Mesenchymal stem cell (in vitro differentiated cells and primary cell): ENCODE data around the gene CAPN13.

Source experiments
- DNase-seq: peaks from one replicate; pipeline ENCODE4 v3.0.0-alpha.2; 2013
- H2AFZ ChIP-seq: one replicate; pipeline ENCODE4 v1.6.1; 2013; ENCODE audit warnings: low read depth, mild to moderate bottlenecking, control low read depth, inconsistent platforms, low read length, moderate library complexity
- H2AK5ac ChIP-seq: 2 replicates; pipeline ENCODE4 v1.6.1; 2013; ENCODE audit warnings: low read length, moderate library complexity, mild to moderate bottlenecking, inconsistent platforms; ENCODE audit not compliant: severe bottlenecking
- H2BK120ac ChIP-seq: one replicate; pipeline ENCODE4 v1.6.1; 2013; ENCODE audit warnings: low read depth, mild to moderate bottlenecking, inconsistent platforms, low read length, moderate library complexity
- H2BK12ac ChIP-seq, 2 experiments: one replicate each; pipeline ENCODE4 v1.6.1; 2013; ENCODE audit warnings: inconsistent platforms in 2 of 2, low read length in 2 of 2, mild to moderate bottlenecking in 2 of 2, moderate library complexity in 2 of 2, control low read depth in 1 of 2
- H2BK15ac ChIP-seq: one replicate; pipeline ENCODE4 v1.6.1; 2013; ENCODE audit warnings: mild to moderate bottlenecking, low read depth, inconsistent platforms; ENCODE audit not compliant: poor library complexity, severe bottlenecking
- H2BK5ac ChIP-seq: 2 replicates; pipeline ENCODE4 v1.6.1; 2013; ENCODE audit warnings: low read depth, mild to moderate bottlenecking, low read length, control low read depth, inconsistent platforms; ENCODE audit not compliant: poor library complexity, severe bottlenecking
- H3K14ac ChIP-seq, 2 experiments: one replicate each; pipeline ENCODE4 v1.6.1; 2013; ENCODE audit warnings: inconsistent platforms in 2 of 2, low read length in 2 of 2, control low read depth in 1 of 2, mild to moderate bottlenecking in 1 of 2, moderate library complexity in 1 of 2
- H3K18ac ChIP-seq, 2 experiments: one replicate each; pipeline ENCODE4 v1.6.1; 2013; ENCODE audit warnings: inconsistent platforms in 2 of 2, low read length in 2 of 2, control low read depth in 1 of 2, low read depth in 1 of 2, mild to moderate bottlenecking in 1 of 2
- H3K23ac ChIP-seq, 2 experiments: one replicate each; pipeline ENCODE4 v1.6.1; 2013; ENCODE audit warnings: inconsistent platforms in 2 of 2, low read length in 2 of 2, mild to moderate bottlenecking in 2 of 2, moderate library complexity in 2 of 2, control low read depth in 1 of 2
- H3K27ac ChIP-seq: 2 replicates; pipeline ENCODE4 v1.5.1; 2013; ENCODE audit warnings: mild to moderate bottlenecking, moderate library complexity, low read length, control low read depth, inconsistent platforms; ENCODE audit not compliant: poor library complexity, severe bottlenecking
- H3K27me3 ChIP-seq, 2 experiments: 2 replicates each; pipeline versions ENCODE4 v1.6.1 to v1.7.0; 2013; ENCODE audit warnings: low read length in 2 of 2, mild to moderate bottlenecking in 2 of 2, moderate library complexity in 2 of 2, control low read depth in 1 of 2, inconsistent platforms in 1 of 2; ENCODE audit not compliant: control insufficient read depth in 1 of 2, insufficient read depth in 1 of 2
- H3K36me3 ChIP-seq, 2 experiments: 2 replicates each; pipeline versions ENCODE4 v1.6.1 to v1.7.0; 2013; ENCODE audit warnings: low read length in 2 of 2, control low read depth in 1 of 2, inconsistent platforms in 1 of 2, low read depth in 1 of 2, mild to moderate bottlenecking in 1 of 2; ENCODE audit not compliant: insufficient read depth in 2 of 2, control insufficient read depth in 1 of 2
- H3K4ac ChIP-seq, 2 experiments: one replicate each; pipeline ENCODE4 v1.6.1; 2013; ENCODE audit warnings: inconsistent platforms in 2 of 2, low read length in 2 of 2, mild to moderate bottlenecking in 2 of 2, moderate library complexity in 2 of 2, control low read depth in 1 of 2, low read depth in 1 of 2
- H3K4me1 ChIP-seq: 2 replicates; pipeline ENCODE4 v1.6.1; 2013; ENCODE audit warnings: low read depth, low read length, control low read depth; ENCODE audit not compliant: control insufficient read depth, insufficient read depth
- H3K4me2 ChIP-seq: 2 replicates; pipeline ENCODE4 v1.6.1; 2013; ENCODE audit warnings: low read length, mild to moderate bottlenecking, inconsistent platforms; ENCODE audit not compliant: poor library complexity, severe bottlenecking
- H3K4me3 ChIP-seq, 2 experiments: 2 replicates each; pipeline versions ENCODE4 v1.5.1 to v1.7.0; 2013; ENCODE audit warnings: low read length in 2 of 2, mild to moderate bottlenecking in 2 of 2, control low read depth in 1 of 2, low read depth in 1 of 2; ENCODE audit not compliant: insufficient read depth in 1 of 2
- H3K79me1 ChIP-seq: replicated peaks from 2 replicates; pipeline ENCODE4 v1.6.1; 2013; ENCODE audit warnings: mild to moderate bottlenecking, control low read depth, low read length, inconsistent platforms; ENCODE audit not compliant: poor library complexity, severe bottlenecking
- H3K9ac ChIP-seq: 2 replicates; pipeline ENCODE4 v1.7.0; 2013; ENCODE audit warnings: mild to moderate bottlenecking, low read length, moderate library complexity
- H3K9me3 ChIP-seq: 2 replicates; pipeline ENCODE4 v1.7.0; 2013; ENCODE audit warnings: mild to moderate bottlenecking, low read length; ENCODE audit not compliant: control insufficient read depth
- H4K8ac ChIP-seq: one replicate; pipeline ENCODE4 v1.6.1; 2013; ENCODE audit warnings: inconsistent platforms, mild to moderate bottlenecking, low read length, moderate library complexity
- H4K91ac ChIP-seq: one replicate; pipeline ENCODE4 v1.6.1; 2013; ENCODE audit warnings: mild to moderate bottlenecking, low read length, inconsistent platforms
- WGBS: methylation state at CpG from one replicate; pipeline ENCODE4 v1.1.7; 2013; ENCODE audit warnings: mixed read lengths; 5-methylcytosine and 5-hydroxymethylcytosine counted together

CAPN13 gene

DNA sequence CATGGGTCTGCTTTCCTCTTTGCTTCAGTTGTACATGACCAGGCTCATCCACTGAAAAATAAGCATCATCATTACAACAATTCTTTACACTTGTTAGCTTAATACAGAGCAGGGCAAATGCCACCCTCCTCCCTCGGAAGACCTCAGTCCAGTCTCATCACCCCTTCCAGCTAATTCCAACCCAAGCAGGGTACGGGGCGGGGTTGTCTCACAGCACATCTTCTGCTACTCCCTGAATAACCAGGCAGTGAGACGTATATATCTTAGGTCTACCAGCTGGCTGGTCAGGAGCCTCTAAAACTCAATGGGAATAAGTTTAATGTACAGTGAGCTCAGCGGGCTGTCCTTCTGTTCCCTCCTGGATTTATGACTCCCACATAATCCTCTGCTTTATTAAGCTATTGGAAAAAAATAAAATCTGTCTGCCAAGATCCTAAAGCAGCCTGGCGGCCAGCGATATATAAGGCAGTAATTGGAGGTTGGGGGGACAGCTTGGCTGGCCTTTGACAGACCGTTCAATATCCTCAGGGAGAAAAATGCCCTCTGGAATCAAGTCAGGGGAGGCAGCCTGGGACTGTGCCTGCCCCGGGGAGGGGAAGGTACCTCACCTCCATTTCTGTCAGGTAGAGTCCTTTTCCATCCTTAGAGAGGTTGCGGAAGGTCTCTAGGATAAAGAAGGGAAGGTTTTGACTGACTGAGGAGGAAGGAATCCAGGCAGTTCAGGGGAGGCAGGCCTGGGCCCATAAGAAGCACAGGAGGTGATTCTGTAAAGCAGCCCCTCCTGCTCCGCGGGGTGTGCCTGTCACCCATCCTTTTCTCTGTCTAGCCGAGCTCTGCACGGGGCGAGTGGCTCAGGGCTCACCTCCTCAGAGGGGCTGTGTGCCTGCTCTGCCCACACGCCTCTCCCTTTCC lies 76.3 kb downstream of the CAPN13 start:
- peaks cover 5 to 64% of the 10 kb centered on the region in 2 experiments for H3K27me3 ChIP-seq
- no peak overlapping the region for H4K91ac ChIP-seq
- H4K8ac ChIP-seq = no peak overlapping the region
- H2BK15ac ChIP-seq = no peak overlapping the region
- 79% methylated on average over 13 of the region's 16 CpGs for WGBS
- H3K27ac ChIP-seq = no peak overlapping the region
- H3K9ac ChIP-seq = no peak overlapping the region
- no peak overlapping the region for H3K4me3 ChIP-seq
- no peak overlapping the region for H3K18ac ChIP-seq
- no peaks in the 10 kb centered on the region for H3K9me3 ChIP-seq
- no peak overlapping the region for H3K23ac ChIP-seq
- no peaks in the 10 kb centered on the region for H3K79me1 ChIP-seq
- no peak overlapping the region for H2BK5ac ChIP-seq
- H3K36me3 ChIP-seq = no peaks in the 10 kb centered on the region
- no peak overlapping the region for H2AK5ac ChIP-seq
- no peaks in the 10 kb centered on the region for H3K4me1 ChIP-seq
- no peak overlapping the region for H2AFZ ChIP-seq
- DNase-seq = no peak
- H2BK120ac ChIP-seq = no peak overlapping the region
- no peak overlapping the region for H3K4me2 ChIP-seq
- no peak overlapping the region for H3K14ac ChIP-seq
- H2BK12ac ChIP-seq = no peak overlapping the region
- H3K4ac ChIP-seq = no peak overlapping the region

DNA sequence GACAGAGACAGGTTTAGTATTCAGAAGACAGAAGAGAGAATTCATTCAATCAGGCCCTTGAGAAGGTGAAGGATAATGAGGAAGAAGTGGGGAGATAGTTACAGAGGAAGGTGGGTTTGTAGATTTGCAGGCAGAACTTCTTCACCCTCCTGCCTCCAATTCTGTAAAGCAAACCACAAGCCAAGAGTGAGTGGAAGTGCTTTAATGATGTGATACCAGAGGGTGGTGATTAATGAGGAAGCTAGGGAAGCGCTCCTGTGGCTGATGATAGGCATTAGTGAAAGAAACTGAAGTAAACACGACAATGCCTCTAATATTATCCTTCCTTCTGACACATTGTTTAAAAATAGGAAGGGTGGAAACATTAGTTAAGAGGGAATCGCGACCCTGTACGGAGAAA lies 78.2 kb downstream of the CAPN13 start:
- H2AFZ ChIP-seq = no peak overlapping the region
- H2BK15ac ChIP-seq = no peak overlapping the region
- no peak overlapping the region for H3K4me3 ChIP-seq
- H3K36me3 ChIP-seq = no peaks in the 10 kb centered on the region
- no peaks in the 10 kb centered on the region for H3K4me1 ChIP-seq
- DNase-seq = no peak
- H3K27me3 ChIP-seq = peaks cover 11 to 64% of the 10 kb centered on the region in 2 experiments
- no peak overlapping the region for H2BK12ac ChIP-seq
- WGBS = 94% methylated on average over 3 of the region's 5 CpGs
- no peak overlapping the region for H3K14ac ChIP-seq
- no peaks in the 10 kb centered on the region for H3K9me3 ChIP-seq
- H3K27ac ChIP-seq = no peak overlapping the region
- H2AK5ac ChIP-seq = no peak overlapping the region
- no peak overlapping the region for H3K9ac ChIP-seq
- H2BK5ac ChIP-seq = no peak overlapping the region
- no peak overlapping the region for H4K8ac ChIP-seq
- no peak overlapping the region for H2BK120ac ChIP-seq
- H3K4me2 ChIP-seq = no peak overlapping the region
- no peak overlapping the region for H3K18ac ChIP-seq
- no peak overlapping the region for H3K4ac ChIP-seq
- H4K91ac ChIP-seq = no peak overlapping the region
- H3K23ac ChIP-seq = no peak overlapping the region
- no peaks in the 10 kb centered on the region for H3K79me1 ChIP-seq

DNA sequence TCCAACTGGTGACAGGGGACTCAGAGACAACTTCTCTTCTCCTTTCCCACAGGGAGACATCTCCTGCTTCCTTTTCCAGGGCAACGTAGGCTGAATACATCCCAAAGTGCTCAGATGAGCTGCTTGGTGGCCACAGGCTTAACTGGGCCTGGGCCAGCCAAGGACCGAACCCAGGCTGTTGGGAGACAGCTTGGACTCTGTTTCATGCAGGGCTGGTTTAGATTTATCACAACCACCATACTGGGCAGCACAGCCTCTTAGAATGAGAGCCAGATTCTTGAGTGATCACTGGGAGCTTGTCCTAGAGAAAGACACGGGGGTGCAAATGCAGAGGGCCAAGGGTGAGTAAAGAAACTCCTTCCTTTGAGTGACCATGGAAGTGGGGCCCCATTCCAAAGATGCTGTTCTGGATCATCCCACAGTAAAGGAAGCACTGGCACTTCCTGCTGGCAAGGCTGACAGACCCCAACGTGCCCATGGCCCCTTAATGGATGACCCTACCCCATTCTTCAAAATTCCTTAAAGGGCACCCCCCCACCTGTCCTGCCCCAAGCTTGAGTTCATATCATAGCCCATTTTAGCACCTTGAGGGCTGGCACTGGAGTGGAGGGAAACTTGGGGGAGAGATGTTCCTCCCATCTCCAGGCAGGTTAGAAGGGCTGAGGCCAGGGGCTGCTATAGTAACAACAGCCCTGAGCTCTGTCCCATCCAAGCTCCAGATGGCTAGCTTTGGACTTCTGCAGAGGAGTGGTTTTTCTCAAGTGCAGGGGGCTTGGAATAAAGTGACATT lies 84.1 kb downstream of the CAPN13 start:
- Histone ChIP-seq H3K4me2 (no peak overlapping the region), H3K14ac (no peak overlapping the region), H3K18ac (no peak overlapping the region), H3K4me3 (no peak overlapping the region), H3K79me1 (no peaks in the 10 kb centered on the region), H3K9me3 (no peaks in the 10 kb centered on the region), H4K8ac (no peak overlapping the region), H3K23ac (no peak overlapping the region), H2BK5ac (no peak overlapping the region), H3K9ac (no peak overlapping the region), H3K4me1 (no peaks in the 10 kb centered on the region), H2BK120ac (no peak overlapping the region), H4K91ac (no peak overlapping the region), H2AFZ (no peak overlapping the region), H3K27me3 (peaks cover 13 to 51% of the 10 kb centered on the region in 2 experiments), H2AK5ac (no peak overlapping the region), H2BK12ac (no peak overlapping the region), H3K4ac (no peak overlapping the region), H3K36me3 (no peaks in the 10 kb centered on the region), H2BK15ac (no peak overlapping the region), H3K27ac (no peak overlapping the region)
- DNase-seq = no peak
- 51% methylated on average over 4 of the region's 4 CpGs for WGBS
